Central memory CD8-positive, alpha-beta T cell (primary cell): ENCODE results near the gene TNFAIP3.
A peak's percentile ranks its signal among the peaks of the same experiment; 100 is the strongest.
"Not testable (repeated sequence)": the region's sequence is repeated elsewhere in the genome, so short reads cannot be mapped to it uniquely, and the experiment has no call there.

Experiments
- ATAC-seq: fragments of 150-1000 bp; cut with Tn5 transposase; replicated peaks from 2 replicates; pipeline ENCODE4 v1.10.0; 2022; ENCODE audit warnings: mild to moderate bottlenecking, moderate FRiP score, moderate number of reproducible peaks; ENCODE audit not compliant: poor library complexity, severe bottlenecking; ENCODE audit errors: extremely low read depth
- DNase-seq, 2 donors: peaks; one replicate each; pipeline ENCODE4 v3.0.0; 2021; ENCODE audit warnings: low spot score in 2 of 2
- H3K27ac Mint-ChIP-seq: one replicate; pipeline ENCODE4 v1.8.0; 2022; ENCODE audit warnings: low read depth, mild to moderate bottlenecking, moderate library complexity, mixed read lengths
- H3K27me3 Mint-ChIP-seq: one replicate; pipeline ENCODE4 v1.8.0; 2022; ENCODE audit warnings: mixed read lengths
- H3K36me3 Mint-ChIP-seq: one replicate; pipeline ENCODE4 v1.8.0; 2022; ENCODE audit warnings: mild to moderate bottlenecking, moderate library complexity, mixed read lengths; ENCODE audit not compliant: insufficient read depth
- H3K4me1 Mint-ChIP-seq: one replicate; pipeline ENCODE4 v1.8.0; 2022; ENCODE audit warnings: mixed read lengths
- H3K4me3 Mint-ChIP-seq: one replicate; pipeline ENCODE4 v1.8.0; 2022; ENCODE audit warnings: mild to moderate bottlenecking, moderate library complexity, mixed read lengths
- H3K9me3 Mint-ChIP-seq: one replicate; pipeline ENCODE4 v1.8.0; 2022; ENCODE audit warnings: mixed read lengths

TNFAIP3 gene

DNA sequence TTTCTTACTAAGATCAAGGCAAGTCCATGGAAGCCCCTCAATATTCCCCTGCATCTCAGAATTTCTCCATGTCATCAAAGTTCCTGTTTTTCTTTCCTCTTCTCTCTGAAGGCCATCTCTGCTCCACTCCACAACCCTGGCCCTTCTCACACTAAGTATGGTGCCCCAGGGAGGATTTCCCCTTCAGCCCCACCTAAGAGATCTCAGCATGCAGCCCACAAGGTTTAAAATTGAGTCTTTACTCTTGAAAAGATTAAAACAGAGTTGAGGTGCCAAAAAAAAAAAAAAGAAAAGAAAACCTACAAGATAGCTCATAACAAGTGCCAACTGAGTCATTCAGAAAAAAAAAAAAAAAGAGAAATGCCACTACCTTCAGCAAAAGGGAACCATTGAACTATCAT is 36.5 kb upstream of the TNFAIP3 start:
- Mint-ChIP-seq H3K27me3 (no peaks in the 10 kb centered on the region), H3K27ac (no peak overlapping the region), H3K36me3 (peaks cover 4% of the 10 kb centered on the region), H3K4me3 (no peak overlapping the region), H3K4me1 (peaks cover 23% of the 10 kb centered on the region), H3K9me3 (no peaks in the 10 kb centered on the region)
- no peak for DNase-seq
- no peak for ATAC-seq

- H3K36me3 Mint-ChIP-seq, result peaks cover 4% of the 10 kb centered on the region
- DNase-seq (no peak), ATAC-seq (no peak)
- H3K4me3 Mint-ChIP-seq, result no peak overlapping the region
- no peak overlapping the region for H3K27ac Mint-ChIP-seq
- peaks cover 23% of the 10 kb centered on the region for H3K4me1 Mint-ChIP-seq
- H3K27me3 Mint-ChIP-seq, result no peaks in the 10 kb centered on the region
- no peaks in the 10 kb centered on the region for H3K9me3 Mint-ChIP-seq
Observed at GRCh38 chr6:137832110-137832509, 34.9 kb upstream of the TNFAIP3 start.

DNA sequence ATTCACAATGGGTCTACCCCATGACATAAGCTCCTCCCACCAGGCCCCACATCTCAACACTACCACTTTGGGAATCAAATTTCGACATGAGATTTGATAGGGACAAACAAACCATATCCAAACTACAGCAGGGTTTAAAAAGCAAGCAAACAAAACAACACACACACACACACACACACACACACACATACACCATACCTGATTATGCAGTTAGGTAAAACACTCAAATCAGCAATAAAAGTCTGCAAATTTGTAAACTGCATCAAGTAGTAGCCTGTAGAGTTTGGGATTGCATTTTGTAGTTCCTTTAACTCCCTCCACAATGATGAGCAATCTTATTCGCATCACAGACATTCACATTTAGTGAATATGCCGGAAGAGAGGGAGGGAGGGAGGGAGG is 32.6 kb upstream of the TNFAIP3 start:
- H3K27me3 Mint-ChIP-seq, result no peaks in the 10 kb centered on the region
- DNase-seq (no peak), ATAC-seq (no peak)
- H3K27ac Mint-ChIP-seq, result no peak overlapping the region
- no peaks in the 10 kb centered on the region for H3K36me3 Mint-ChIP-seq
- no peak overlapping the region for H3K4me3 Mint-ChIP-seq
- H3K9me3 Mint-ChIP-seq, result peaks cover 6% of the 10 kb centered on the region
- H3K4me1 Mint-ChIP-seq, result peaks cover 7% of the 10 kb centered on the region

DNA sequence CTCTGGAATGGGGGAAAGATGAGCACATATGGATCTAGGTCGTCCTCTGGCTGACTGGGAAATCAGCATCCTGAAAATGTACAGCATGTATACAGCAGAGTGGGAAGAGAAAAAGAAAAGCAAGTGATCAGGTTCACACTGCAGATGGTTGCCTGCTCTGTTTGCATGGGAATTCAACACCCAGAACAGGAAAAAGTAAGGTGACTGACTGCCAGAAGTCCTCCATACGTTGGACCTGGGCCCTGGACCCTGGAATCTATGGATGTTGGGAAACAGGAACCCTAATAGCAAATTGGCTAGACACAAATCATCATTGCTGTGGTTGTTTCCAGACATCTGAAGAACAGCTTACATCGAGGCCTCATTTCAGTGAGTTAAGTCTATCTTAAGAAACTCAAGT is 30.3 kb upstream of the TNFAIP3 start:
- Mint-ChIP-seq H3K27me3 (no peaks in the 10 kb centered on the region), H3K4me3 (no peak overlapping the region), H3K9me3 (peaks cover 13% of the 10 kb centered on the region), H3K4me1 (no peaks in the 10 kb centered on the region), H3K36me3 (no peaks in the 10 kb centered on the region), H3K27ac (no peak overlapping the region)
- ATAC-seq (no peak), DNase-seq (no peak)

DNA sequence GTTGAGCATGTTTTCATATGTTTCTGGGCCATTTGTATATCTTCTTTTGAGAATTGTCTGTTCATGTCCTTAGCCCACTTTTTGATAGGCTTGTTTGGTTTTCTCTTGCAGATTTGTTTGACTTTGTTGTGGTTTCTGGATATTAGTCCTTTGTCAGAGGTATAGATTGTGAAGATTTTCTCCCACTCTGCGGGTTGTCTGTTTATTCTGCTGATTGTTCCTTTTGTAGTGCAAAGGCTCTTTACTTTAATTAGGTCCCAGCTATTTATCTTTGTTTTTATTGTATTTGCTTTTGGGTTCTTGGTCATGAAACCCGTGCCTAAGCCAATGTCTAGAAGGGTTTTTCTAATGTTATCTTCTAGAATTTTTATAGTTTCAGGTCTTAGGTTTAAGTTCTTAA is 29.0 kb upstream of the TNFAIP3 start:
- not testable (repeated sequence) for H3K4me1 Mint-ChIP-seq, H3K27me3 Mint-ChIP-seq, H3K36me3 Mint-ChIP-seq, DNase-seq, H3K27ac Mint-ChIP-seq, H3K4me3 Mint-ChIP-seq, ATAC-seq
- H3K9me3 Mint-ChIP-seq, result peaks cover 13% of the 10 kb centered on the region

DNA sequence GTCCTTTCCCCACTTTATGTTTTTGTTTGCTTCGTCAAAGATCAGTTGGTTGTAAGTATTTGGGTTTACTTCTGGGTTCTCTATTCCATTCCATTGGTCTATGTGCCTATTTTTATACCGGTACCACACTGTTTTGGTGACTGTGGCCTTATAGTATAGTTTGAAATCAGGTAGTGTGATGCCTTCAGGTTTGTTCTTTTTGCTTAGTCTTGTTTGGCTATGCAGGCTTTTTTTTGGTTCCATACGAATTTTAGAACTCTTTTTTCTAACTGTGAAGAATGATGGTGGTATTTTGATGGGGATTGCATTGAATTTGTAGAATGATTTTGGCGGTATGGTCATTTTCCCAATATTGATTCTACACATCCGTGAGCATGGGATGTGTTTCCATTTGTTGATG is 28.5 kb upstream of the TNFAIP3 start:
- not testable (repeated sequence) for H3K4me3 Mint-ChIP-seq, ATAC-seq, H3K4me1 Mint-ChIP-seq, DNase-seq, H3K27ac Mint-ChIP-seq, H3K27me3 Mint-ChIP-seq, H3K36me3 Mint-ChIP-seq
- peaks cover 13% of the 10 kb centered on the region for H3K9me3 Mint-ChIP-seq

- peaks cover 13% of the 10 kb centered on the region for H3K9me3 Mint-ChIP-seq
- H3K36me3 Mint-ChIP-seq, result no peaks in the 10 kb centered on the region
- ATAC-seq (no peak), DNase-seq (no peak)
- H3K27me3 Mint-ChIP-seq, result no peaks in the 10 kb centered on the region
- no peaks in the 10 kb centered on the region for H3K4me1 Mint-ChIP-seq
- H3K27ac Mint-ChIP-seq, result no peak overlapping the region
- no peak overlapping the region for H3K4me3 Mint-ChIP-seq
Observed at GRCh38 chr6:137839076-137839475, 28.0 kb upstream of the TNFAIP3 start.

GRCh38 chr6:137840252-137840651 is 26.8 kb upstream of the TNFAIP3 start:
- H3K36me3 Mint-ChIP-seq, result no peaks in the 10 kb centered on the region
- DNase-seq, result no peak

GRCh38 chr6:137843211-137843610 is 23.8 kb upstream of the TNFAIP3 start:
- Mint-ChIP-seq H3K27ac (no peak overlapping the region), H3K9me3 (peaks cover 13% of the 10 kb centered on the region), H3K27me3 (no peaks in the 10 kb centered on the region), H3K4me3 (no peak overlapping the region), H3K4me1 (no peaks in the 10 kb centered on the region), H3K36me3 (no peaks in the 10 kb centered on the region)
- DNase-seq, result no peak
- no peak for ATAC-seq

More at GRCh38 chr6:137840252-137840651, 26.8 kb upstream of the TNFAIP3 start:
- Mint-ChIP-seq H3K9me3 (peaks cover 13% of the 10 kb centered on the region), H3K27ac (no peak overlapping the region), H3K4me1 (no peaks in the 10 kb centered on the region), H3K27me3 (no peaks in the 10 kb centered on the region), H3K4me3 (no peak overlapping the region)
- ATAC-seq, result no peak

GRCh38 chr6:137844327-137844726 is 22.7 kb upstream of the TNFAIP3 start:
- not testable (repeated sequence) for ATAC-seq, DNase-seq, H3K36me3 Mint-ChIP-seq, H3K9me3 Mint-ChIP-seq, H3K27me3 Mint-ChIP-seq, H3K4me1 Mint-ChIP-seq, H3K4me3 Mint-ChIP-seq
- peak overlapping the region; percentile 11 for H3K27ac Mint-ChIP-seq

DNA sequence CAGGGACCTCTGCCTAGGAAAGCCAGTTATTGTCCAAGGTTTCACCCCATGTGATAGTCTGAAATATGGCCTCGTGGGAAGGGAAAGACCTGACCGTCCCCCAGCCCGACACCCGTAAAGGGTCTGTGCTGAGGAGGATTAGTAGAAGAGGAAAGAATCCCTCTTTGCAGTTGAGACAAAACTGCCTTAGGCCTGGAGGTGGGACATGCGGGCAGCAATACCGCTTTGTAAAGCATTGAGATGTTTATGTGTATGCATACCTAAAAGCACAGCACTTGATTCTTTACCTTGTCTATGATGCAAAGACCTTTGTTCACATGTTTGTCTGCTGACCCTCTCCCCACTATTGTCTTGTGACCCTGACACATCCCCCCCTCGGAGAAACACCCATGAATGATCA is 22.3 kb upstream of the TNFAIP3 start:
- H3K36me3 Mint-ChIP-seq, H3K9me3 Mint-ChIP-seq, H3K4me3 Mint-ChIP-seq, H3K27ac Mint-ChIP-seq, DNase-seq, ATAC-seq, H3K4me1 Mint-ChIP-seq, H3K27me3 Mint-ChIP-seq: not testable (repeated sequence)

GRCh38 chr6:137845460-137845859 is 21.6 kb upstream of the TNFAIP3 start:
- DNase-seq (no peak), ATAC-seq (no peak)
- Mint-ChIP-seq H3K9me3 (peaks cover under 1% of the 10 kb centered on the region), H3K27ac (no peak overlapping the region), H3K27me3 (no peaks in the 10 kb centered on the region), H3K4me3 (no peak overlapping the region), H3K4me1 (no peaks in the 10 kb centered on the region), H3K36me3 (no peaks in the 10 kb centered on the region)

GRCh38 chr6:137846274-137846673 is 20.8 kb upstream of the TNFAIP3 start:
- no peak for ATAC-seq

GRCh38 chr6:137846772-137847313 is 20.2 kb upstream of the TNFAIP3 start:
- Mint-ChIP-seq H3K9me3 (no peaks in the 10 kb centered on the region), H3K4me3 (no peak overlapping the region), H3K4me1 (no peaks in the 10 kb centered on the region), H3K36me3 (no peaks in the 10 kb centered on the region), H3K27me3 (no peaks in the 10 kb centered on the region), H3K27ac (no peak overlapping the region)
- DNase-seq (no peak), ATAC-seq (peak; percentile 49)

More at GRCh38 chr6:137846274-137846673, 20.8 kb upstream of the TNFAIP3 start:
- Mint-ChIP-seq H3K4me3 (no peak overlapping the region), H3K4me1 (no peaks in the 10 kb centered on the region), H3K36me3 (no peaks in the 10 kb centered on the region), H3K27ac (no peak overlapping the region), H3K27me3 (no peaks in the 10 kb centered on the region), H3K9me3 (no peaks in the 10 kb centered on the region)
- no peak for DNase-seq
